ENCODE results near the gene ST3GAL3.
"Not testable (repeated sequence)": the region's sequence is repeated elsewhere in the genome, so short reads cannot be mapped to it uniquely, and the experiment has no call there.

The ST3GAL3 gene

GRCh38 chr1:43716559-43717281 is 9.4 kb downstream of the ST3GAL3 start:
- Histone ChIP-seq H3K9ac (ENCODE audit: low read depth in 1 of 2, low read length in 2 of 2) (no peak overlapping the region), H3K27me3 (ENCODE audit: control insufficient read depth in 1 of 2, insufficient read depth in 2 of 2, low read length in 2 of 2) (no peaks in the 10 kb centered on the region), H3K9me3 (ENCODE audit: control insufficient read depth in 1 of 2, low read length in 2 of 2) (no peaks in the 10 kb centered on the region), H3K36me3 (ENCODE audit: control insufficient read depth in 1 of 2, insufficient read depth in 2 of 2, low read length in 2 of 2) (no peaks in the 10 kb centered on the region), H3K27ac (ENCODE audit: low read depth, low read length) (no peak overlapping the region), H3K4me1 (ENCODE audit: control insufficient read depth in 1 of 2, insufficient read depth in 2 of 2, low read length in 2 of 2) (no peaks in the 10 kb centered on the region), H3K4me3 (ENCODE audit: low read depth in 1 of 2, low read length in 2 of 2) (no peak overlapping the region)

- no peak overlapping the region for H3K27ac ChIP-seq (ENCODE audit: low read depth, low read length)
- no peaks in the 10 kb centered on the region for H3K36me3 ChIP-seq (ENCODE audit: control insufficient read depth in 1 of 2, insufficient read depth in 2 of 2, low read length in 2 of 2)
- no peaks in the 10 kb centered on the region for H3K27me3 ChIP-seq (ENCODE audit: control insufficient read depth in 1 of 2, insufficient read depth in 2 of 2, low read length in 2 of 2)
- H3K4me3 ChIP-seq (ENCODE audit: low read depth in 1 of 2, low read length in 2 of 2), result no peak overlapping the region
- no peaks in the 10 kb centered on the region for H3K4me1 ChIP-seq (ENCODE audit: control insufficient read depth in 1 of 2, insufficient read depth in 2 of 2, low read length in 2 of 2)
- H3K9me3 ChIP-seq (ENCODE audit: control insufficient read depth in 1 of 2, low read length in 2 of 2), result no peaks in the 10 kb centered on the region
- H3K9ac ChIP-seq (ENCODE audit: low read depth in 1 of 2, low read length in 2 of 2), result no peak overlapping the region
These were observed 11.7 kb downstream of the ST3GAL3 start for GRCh38 chr1:43719063-43719462.

- H3K9ac ChIP-seq (ENCODE audit: low read depth in 1 of 2, low read length in 2 of 2); H3K36me3 ChIP-seq (ENCODE audit: control insufficient read depth in 1 of 2, insufficient read depth in 2 of 2, low read length in 2 of 2); H3K27ac ChIP-seq (ENCODE audit: low read depth, low read length); H3K9me3 ChIP-seq (ENCODE audit: control insufficient read depth in 1 of 2, low read length in 2 of 2); H3K4me1 ChIP-seq (ENCODE audit: control insufficient read depth in 1 of 2, insufficient read depth in 2 of 2, low read length in 2 of 2); H3K27me3 ChIP-seq (ENCODE audit: control insufficient read depth in 1 of 2, insufficient read depth in 2 of 2, low read length in 2 of 2); H3K4me3 ChIP-seq (ENCODE audit: low read depth in 1 of 2, low read length in 2 of 2): not testable (repeated sequence)
These were observed 12.5 kb downstream of the ST3GAL3 start for GRCh38 chr1:43719670-43720419.

GRCh38 chr1:43722810-43723209 is 15.5 kb downstream of the ST3GAL3 start:
- Histone ChIP-seq H3K4me1 (ENCODE audit: control insufficient read depth in 1 of 2, insufficient read depth in 2 of 2, low read length in 2 of 2) (no peaks in the 10 kb centered on the region), H3K27me3 (ENCODE audit: control insufficient read depth in 1 of 2, insufficient read depth in 2 of 2, low read length in 2 of 2) (no peaks in the 10 kb centered on the region), H3K9ac (ENCODE audit: low read depth in 1 of 2, low read length in 2 of 2) (no peak overlapping the region), H3K4me3 (ENCODE audit: low read depth in 1 of 2, low read length in 2 of 2) (no peak overlapping the region), H3K36me3 (ENCODE audit: control insufficient read depth in 1 of 2, insufficient read depth in 2 of 2, low read length in 2 of 2) (no peaks in the 10 kb centered on the region), H3K27ac (ENCODE audit: low read depth, low read length) (no peak overlapping the region), H3K9me3 (ENCODE audit: control insufficient read depth in 1 of 2, low read length in 2 of 2) (no peaks in the 10 kb centered on the region)

DNA sequence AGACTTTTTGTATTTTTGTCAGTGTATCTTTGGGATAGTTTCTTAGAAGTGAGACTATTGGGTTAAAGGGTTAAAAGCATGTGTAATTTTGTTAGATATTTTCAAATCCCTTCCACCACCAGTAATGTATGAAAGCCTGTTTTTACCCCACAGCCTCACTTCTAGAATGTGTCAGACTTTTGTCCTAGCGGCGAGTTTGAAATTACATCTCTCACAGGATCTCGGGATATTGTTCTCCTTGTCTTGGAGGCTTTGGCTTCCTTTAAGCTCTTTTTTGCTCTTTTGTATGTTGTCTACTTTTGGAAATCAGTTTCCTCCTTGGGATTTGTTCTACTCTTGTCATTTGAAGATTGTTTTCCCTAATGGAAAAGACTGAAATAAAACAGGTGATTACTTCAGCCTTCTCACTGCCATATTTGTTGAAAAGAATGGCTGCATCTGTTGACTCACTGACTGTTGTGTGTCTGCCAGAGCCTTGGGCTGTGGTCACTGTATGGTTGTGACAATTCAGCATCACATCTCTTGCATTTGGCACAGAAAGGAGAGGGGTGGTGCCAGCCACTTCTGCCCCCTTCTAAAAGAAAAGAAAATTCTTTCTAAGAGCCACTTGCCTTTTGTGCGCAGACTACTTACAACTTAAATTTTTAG is 22.6 kb downstream of the ST3GAL3 start:
- no peak overlapping the region for H3K27ac ChIP-seq (ENCODE audit: low read depth, low read length)
- no peak overlapping the region for H3K9ac ChIP-seq (ENCODE audit: low read depth in 1 of 2, low read length in 2 of 2)
- no peaks in the 10 kb centered on the region for H3K36me3 ChIP-seq (ENCODE audit: control insufficient read depth in 1 of 2, insufficient read depth in 2 of 2, low read length in 2 of 2)
- no peaks in the 10 kb centered on the region for H3K9me3 ChIP-seq (ENCODE audit: control insufficient read depth in 1 of 2, low read length in 2 of 2)
- H3K27me3 ChIP-seq (ENCODE audit: control insufficient read depth in 1 of 2, insufficient read depth in 2 of 2, low read length in 2 of 2), result no peaks in the 10 kb centered on the region
- no peaks in the 10 kb centered on the region for H3K4me1 ChIP-seq (ENCODE audit: control insufficient read depth in 1 of 2, insufficient read depth in 2 of 2, low read length in 2 of 2)
- H3K4me3 ChIP-seq (ENCODE audit: low read depth in 1 of 2, low read length in 2 of 2), result no peak overlapping the region

GRCh38 chr1:43731867-43732531 is 24.7 kb downstream of the ST3GAL3 start:
- H3K36me3 ChIP-seq (ENCODE audit: control insufficient read depth in 1 of 2, insufficient read depth in 2 of 2, low read length in 2 of 2), result no peaks in the 10 kb centered on the region
- H3K9ac ChIP-seq (ENCODE audit: low read depth in 1 of 2, low read length in 2 of 2), result no peak overlapping the region
- no peaks in the 10 kb centered on the region for H3K4me1 ChIP-seq (ENCODE audit: control insufficient read depth in 1 of 2, insufficient read depth in 2 of 2, low read length in 2 of 2)
- H3K27ac ChIP-seq (ENCODE audit: low read depth, low read length), result no peak overlapping the region
- no peaks in the 10 kb centered on the region for H3K27me3 ChIP-seq (ENCODE audit: control insufficient read depth in 1 of 2, insufficient read depth in 2 of 2, low read length in 2 of 2)
- no peaks in the 10 kb centered on the region for H3K9me3 ChIP-seq (ENCODE audit: control insufficient read depth in 1 of 2, low read length in 2 of 2)
- no peak overlapping the region for H3K4me3 ChIP-seq (ENCODE audit: low read depth in 1 of 2, low read length in 2 of 2)

DNA sequence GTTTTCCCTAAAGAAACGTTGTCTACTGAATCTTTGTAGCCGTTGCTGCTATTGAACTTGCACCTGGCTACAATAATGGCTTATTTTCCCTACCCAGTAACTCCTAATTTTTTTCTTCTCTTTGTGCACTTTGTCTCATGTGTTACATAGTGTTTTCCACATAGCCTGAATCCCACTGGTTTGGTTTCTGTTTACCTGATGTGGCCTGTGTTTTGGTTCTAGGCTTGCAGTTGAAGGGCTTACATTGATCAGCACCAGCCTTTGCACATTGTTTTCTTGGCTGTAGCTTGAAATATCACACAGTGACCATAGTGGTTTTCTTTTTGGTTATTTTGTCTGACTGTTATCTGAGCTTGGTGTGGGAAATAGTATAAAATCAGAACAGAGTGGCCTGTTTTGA is 29.5 kb downstream of the ST3GAL3 start:
- no peaks in the 10 kb centered on the region for H3K4me1 ChIP-seq (ENCODE audit: control insufficient read depth in 1 of 2, insufficient read depth in 2 of 2, low read length in 2 of 2)
- no peak overlapping the region for H3K9ac ChIP-seq (ENCODE audit: low read depth in 1 of 2, low read length in 2 of 2)
- H3K27ac ChIP-seq (ENCODE audit: low read depth, low read length), result no peak overlapping the region
- H3K36me3 ChIP-seq (ENCODE audit: control insufficient read depth in 1 of 2, insufficient read depth in 2 of 2, low read length in 2 of 2), result no peaks in the 10 kb centered on the region
- H3K4me3 ChIP-seq (ENCODE audit: low read depth in 1 of 2, low read length in 2 of 2), result no peak overlapping the region
- H3K27me3 ChIP-seq (ENCODE audit: control insufficient read depth in 1 of 2, insufficient read depth in 2 of 2, low read length in 2 of 2), result no peaks in the 10 kb centered on the region
- no peaks in the 10 kb centered on the region for H3K9me3 ChIP-seq (ENCODE audit: control insufficient read depth in 1 of 2, low read length in 2 of 2)

DNA sequence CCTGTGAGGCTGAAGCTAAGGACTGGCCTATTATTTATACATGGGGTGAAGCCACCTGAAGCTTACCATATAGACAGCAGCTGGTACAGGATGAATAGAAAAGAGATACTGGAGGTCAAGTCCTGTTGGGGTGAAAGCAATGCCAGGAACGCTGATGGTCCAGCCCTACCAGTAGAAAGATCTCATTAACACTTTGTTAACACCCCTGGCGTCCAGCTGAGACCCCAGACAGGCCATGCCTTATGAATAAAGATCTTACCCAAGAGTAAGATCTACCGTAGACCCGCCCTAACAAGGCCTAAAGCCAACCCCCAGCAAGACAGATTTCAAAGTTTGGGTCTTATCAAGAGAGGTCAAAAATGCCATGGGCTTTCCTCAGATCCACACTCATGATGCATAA is 34.7 kb downstream of the ST3GAL3 start:
- Histone ChIP-seq H3K36me3 (ENCODE audit: control insufficient read depth in 1 of 2, insufficient read depth in 2 of 2, low read length in 2 of 2) (no peaks in the 10 kb centered on the region), H3K4me1 (ENCODE audit: control insufficient read depth in 1 of 2, insufficient read depth in 2 of 2, low read length in 2 of 2) (no peaks in the 10 kb centered on the region), H3K4me3 (ENCODE audit: low read depth in 1 of 2, low read length in 2 of 2) (no peak overlapping the region), H3K9me3 (ENCODE audit: control insufficient read depth in 1 of 2, low read length in 2 of 2) (no peaks in the 10 kb centered on the region), H3K27ac (ENCODE audit: low read depth, low read length) (no peak overlapping the region), H3K27me3 (ENCODE audit: control insufficient read depth in 1 of 2, insufficient read depth in 2 of 2, low read length in 2 of 2) (no peaks in the 10 kb centered on the region), H3K9ac (ENCODE audit: low read depth in 1 of 2, low read length in 2 of 2) (no peak overlapping the region)

DNA sequence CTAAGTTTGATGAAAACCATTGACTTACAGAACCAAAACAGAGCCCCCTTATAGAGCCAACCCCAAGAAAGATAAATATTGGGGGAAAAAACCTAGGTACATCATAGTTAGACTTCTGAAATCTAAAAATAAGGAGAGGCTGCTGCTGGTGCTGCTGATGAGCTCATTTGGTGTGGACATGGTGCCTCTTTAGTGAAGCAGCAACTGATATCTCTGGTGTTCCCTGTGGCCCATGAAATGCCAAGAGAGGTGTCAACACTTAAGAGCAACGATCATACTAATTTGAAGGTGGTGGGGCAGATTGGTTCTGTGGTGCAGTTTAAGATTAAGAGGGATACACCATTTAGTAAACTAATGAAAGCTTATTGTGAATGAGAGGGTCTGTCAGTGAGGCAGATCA is 35.9 kb downstream of the ST3GAL3 start:
- no peak overlapping the region for H3K27ac ChIP-seq (ENCODE audit: low read depth, low read length)
- no peaks in the 10 kb centered on the region for H3K36me3 ChIP-seq (ENCODE audit: control insufficient read depth in 1 of 2, insufficient read depth in 2 of 2, low read length in 2 of 2)
- no peak overlapping the region for H3K4me3 ChIP-seq (ENCODE audit: low read depth in 1 of 2, low read length in 2 of 2)
- H3K27me3 ChIP-seq (ENCODE audit: control insufficient read depth in 1 of 2, insufficient read depth in 2 of 2, low read length in 2 of 2), result no peaks in the 10 kb centered on the region
- H3K9me3 ChIP-seq (ENCODE audit: control insufficient read depth in 1 of 2, low read length in 2 of 2), result no peaks in the 10 kb centered on the region
- H3K9ac ChIP-seq (ENCODE audit: low read depth in 1 of 2, low read length in 2 of 2), result no peak overlapping the region
- H3K4me1 ChIP-seq (ENCODE audit: control insufficient read depth in 1 of 2, insufficient read depth in 2 of 2, low read length in 2 of 2), result no peaks in the 10 kb centered on the region

- Histone ChIP-seq H3K27me3 (ENCODE audit: control insufficient read depth in 1 of 2, insufficient read depth in 2 of 2, low read length in 2 of 2) (no peaks in the 10 kb centered on the region), H3K9me3 (ENCODE audit: control insufficient read depth in 1 of 2, low read length in 2 of 2) (no peaks in the 10 kb centered on the region), H3K4me1 (ENCODE audit: control insufficient read depth in 1 of 2, insufficient read depth in 2 of 2, low read length in 2 of 2) (no peaks in the 10 kb centered on the region), H3K4me3 (ENCODE audit: low read depth in 1 of 2, low read length in 2 of 2) (no peak overlapping the region), H3K27ac (ENCODE audit: low read depth, low read length) (no peak overlapping the region), H3K9ac (ENCODE audit: low read depth in 1 of 2, low read length in 2 of 2) (no peak overlapping the region), H3K36me3 (ENCODE audit: control insufficient read depth in 1 of 2, insufficient read depth in 2 of 2, low read length in 2 of 2) (no peaks in the 10 kb centered on the region)
These were observed 40.4 kb downstream of the ST3GAL3 start for GRCh38 chr1:43747736-43748135.
